H1 (cell line): Measurements from ENCODE around the gene KIF27. TPM values are rescaled to one million over a fixed set of nuclear protein-coding genes. Genes with fewer than 3 reads are reported as not detected.

Experiments used
- CTCF ChIA-PET: fragments of 300-600 bp; sonication (Branson Sonifier 250); formaldehyde crosslinking; loops from one replicate; lab custom pipeline; 2021; ENCODE audit not compliant: partially characterized antibody; lab: Charles Lee
- POLR2A ChIA-PET: fragments of 300-600 bp; sonication (Branson Sonifier 250); formaldehyde crosslinking; loops from one replicate; lab custom pipeline; 2021; ENCODE audit warnings: inconsistent platforms; ENCODE audit not compliant: partially characterized antibody; lab: Charles Lee
- DNase-seq, 2 experiments: peaks; one replicate each; pipeline versions ENCODE4 v3.0.0 to v3.0.0-alpha.2; 2010 to 2022; ENCODE audit warnings: low spot score in 2 of 2, low read depth in 1 of 2, mixed read lengths in 1 of 2
- FAIRE-seq: peaks from 2 replicates; lab custom pipeline; 2011; peaks lifted over from hg19 to GRCh38; lab: Jason Lieb, UNC
- H2AFZ ChIP-seq: 2 replicates; pipeline ENCODE4 v1.8.1; 2012; ENCODE audit warnings: low read length, inconsistent platforms
- H2AK5ac ChIP-seq: 2 replicates; pipeline ENCODE4 v1.6.1; 2013; ENCODE audit warnings: low read depth, low read length
- H2BK120ac ChIP-seq: replicated peaks from 2 replicates; pipeline ENCODE3; 2013; ENCODE audit warnings: low read depth, low read length, inconsistent platforms
- H2BK12ac ChIP-seq: 2 replicates; pipeline ENCODE4 v1.6.1; 2013; ENCODE audit warnings: low read depth, low read length
- H2BK15ac ChIP-seq: 2 replicates; pipeline ENCODE4 v1.6.1; 2013; ENCODE audit warnings: low read length
- H2BK20ac ChIP-seq: 2 replicates; pipeline ENCODE4 v1.6.1; 2013; ENCODE audit warnings: low read length
- H2BK5ac ChIP-seq: 2 replicates; pipeline ENCODE4 v1.6.1; 2013; ENCODE audit warnings: low read depth, low read length
- H3K14ac ChIP-seq: 2 replicates; pipeline ENCODE4 v1.6.1; 2013; ENCODE audit warnings: inconsistent platforms; ENCODE audit not compliant: insufficient read length
- H3K18ac ChIP-seq: 2 replicates; pipeline ENCODE4 v1.6.1; 2013; ENCODE audit warnings: low read length; ENCODE audit errors: extremely low read depth
- H3K23ac ChIP-seq: 2 replicates; pipeline ENCODE4 v1.6.1; 2013; ENCODE audit warnings: inconsistent platforms; ENCODE audit not compliant: insufficient read length
- H3K23me2 ChIP-seq: 2 replicates; pipeline ENCODE4 v1.6.1; 2013; ENCODE audit warnings: low read depth, low read length
- H3K27ac ChIP-seq: 2 replicates; pipeline ENCODE4 v1.6.1; 2011; ENCODE audit warnings: low read depth, low read length, inconsistent platforms
- H3K27me3 ChIP-seq, 4 experiments: replicated peaks in 1 of 4; 1 replicate in 1 of 4; 2 replicates in 3 of 4; pipeline versions ENCODE4 v1.6.1 to v1.8.1; 2011 to 2013; ENCODE audit warnings: low read length in 3 of 4, mild to moderate bottlenecking in 3 of 4, inconsistent platforms in 2 of 4, mixed read lengths in 2 of 4, moderate library complexity in 1 of 4; ENCODE audit not compliant: control insufficient read depth in 3 of 4, insufficient read depth in 3 of 4; ENCODE audit errors: extremely low read depth in 1 of 4
- H3K36me3 ChIP-seq, 4 experiments: 2 replicates each; pipeline versions ENCODE4 v1.6.1 to v1.8.1; 2011 to 2013; ENCODE audit warnings: mild to moderate bottlenecking in 4 of 4, low read length in 3 of 4, moderate library complexity in 2 of 4, control low read depth in 1 of 4, inconsistent platforms in 1 of 4; ENCODE audit not compliant: insufficient read depth in 4 of 4, control insufficient read depth in 2 of 4
- H3K4ac ChIP-seq: replicated peaks from 2 replicates; pipeline ENCODE3; 2013; ENCODE audit warnings: low read length, low read depth, mixed read lengths, inconsistent platforms; ENCODE audit not compliant: insufficient read length
- H3K4me1 ChIP-seq, 4 experiments: replicated peaks in 1 of 4; 1 replicate in 1 of 4; 2 replicates in 3 of 4; pipeline versions ENCODE4 v1.6.1 to v1.8.1; 2011 to 2013; ENCODE audit warnings: low read length in 3 of 4, inconsistent platforms in 2 of 4, mixed read lengths in 1 of 4; ENCODE audit not compliant: insufficient read depth in 4 of 4, control insufficient read depth in 3 of 4
- H3K4me2 ChIP-seq, 2 experiments: 2 replicates each; pipeline versions ENCODE4 v1.6.1 to v1.8.1; 2011 to 2013; ENCODE audit warnings: low read depth in 2 of 2, low read length in 2 of 2, control low read depth in 1 of 2, inconsistent platforms in 1 of 2, mild to moderate bottlenecking in 1 of 2; ENCODE audit not compliant: insufficient read depth in 1 of 2
- H3K4me3 ChIP-seq, 4 experiments: fragments of 200-600, 300-600 bp in 1 of 4; sonication (generic), shearing (Covaris generic), sonication (Bioruptor Twin) in 1 of 4; 2 replicates each; pipeline versions ENCODE4 v1.5.1 to v1.8.1; 2011 to 2016; ENCODE audit warnings: low read length in 4 of 4, low read depth in 3 of 4, control low read depth in 2 of 4, inconsistent platforms in 2 of 4, mild to moderate bottlenecking in 2 of 4, mixed read lengths in 1 of 4, moderate library complexity in 1 of 4; ENCODE audit not compliant: insufficient read depth in 2 of 4; ENCODE audit errors: extremely low read depth in 1 of 4
- H3K56ac ChIP-seq: replicated peaks from 2 replicates; pipeline ENCODE3; 2013; ENCODE audit warnings: low read depth, mild to moderate bottlenecking, mixed read lengths, low read length, inconsistent platforms; ENCODE audit not compliant: insufficient read length
- H3K79me1 ChIP-seq: 2 replicates; pipeline ENCODE4 v1.6.1; 2013; ENCODE audit warnings: low read depth, low read length, control low read depth
- H3K79me2 ChIP-seq, 2 experiments: 2 replicates each; pipeline versions ENCODE4 v1.6.1 to v1.8.1; 2012 to 2013; ENCODE audit warnings: low read length in 2 of 2, mild to moderate bottlenecking in 2 of 2, inconsistent platforms in 1 of 2; ENCODE audit not compliant: insufficient read depth in 2 of 2, control insufficient read depth in 1 of 2
- H3K9ac ChIP-seq, 4 experiments: replicated peaks in 1 of 4; 1 replicate in 1 of 4; 2 replicates in 3 of 4; pipeline versions ENCODE4 v1.6.1 to v1.8.1; 2011 to 2013; ENCODE audit warnings: low read depth in 3 of 4, low read length in 3 of 4, control low read depth in 2 of 4, mild to moderate bottlenecking in 2 of 4, moderate library complexity in 2 of 4, inconsistent platforms in 1 of 4; ENCODE audit errors: extremely low read depth in 1 of 4
- H3K9me3 ChIP-seq, 2 experiments: 2 replicates each; pipeline versions ENCODE4 v1.6.1 to v1.8.1; 2012 to 2013; ENCODE audit warnings: mild to moderate bottlenecking in 2 of 2, moderate library complexity in 2 of 2, control low read depth in 1 of 2, inconsistent platforms in 1 of 2, low read depth in 1 of 2, low read length in 1 of 2, mixed read lengths in 1 of 2; ENCODE audit not compliant: insufficient read depth in 2 of 2
- H4K20me1 ChIP-seq, 2 experiments: replicated peaks in 1 of 2; 2 replicates each; pipeline versions ENCODE3 to v1.8.1; 2011 to 2013; ENCODE audit warnings: inconsistent platforms in 2 of 2, low read length in 2 of 2, mild to moderate bottlenecking in 1 of 2; ENCODE audit not compliant: insufficient read depth in 2 of 2, control insufficient read depth in 1 of 2
- H4K5ac ChIP-seq: 2 replicates; pipeline ENCODE4 v1.6.1; 2013; ENCODE audit warnings: low read length, low read depth, mixed read lengths, inconsistent platforms; ENCODE audit not compliant: insufficient read length
- H4K8ac ChIP-seq: 2 replicates; pipeline ENCODE4 v1.8.0; 2013; ENCODE audit warnings: mild to moderate bottlenecking, moderate library complexity, low read length, inconsistent platforms; ENCODE audit not compliant: insufficient read depth; ENCODE audit errors: extremely low read depth
- H4K91ac ChIP-seq: replicated peaks from 2 replicates; pipeline ENCODE3; 2013; ENCODE audit warnings: low read length, mixed read lengths, inconsistent platforms; ENCODE audit not compliant: insufficient read length
- EGR1 ChIP-seq: IDR thresholded peaks from 2 replicates; pipeline ENCODE4 v1.6.1; 2011; ENCODE audit warnings: low read depth, low read length, borderline replicate concordance
- POLR2AphosphoS5 ChIP-seq: IDR thresholded peaks from 2 replicates; pipeline ENCODE4 v1.6.1; 2011; ENCODE audit warnings: low read depth, low read length
- WGBS, 2 experiments: shearing (Covaris generic) in 1 of 2; methylation state at CpG; one replicate each; pipeline versions ENCODE4 v1.1.6 to v1.1.7; 2013 to 2015; ENCODE audit warnings: low lambda C conversion rate in 2 of 2, mixed read lengths in 2 of 2, inconsistent platforms in 1 of 2, low coverage in 1 of 2, missing lambda C conversion rate in 1 of 2; ENCODE audit not compliant: insufficient replicate concordance in 2 of 2, insufficient coverage in 1 of 2, insufficient read length in 1 of 2; ENCODE audit errors: extremely low coverage in 1 of 2, missing lambda C conversion rate in 1 of 2; 5-methylcytosine and 5-hydroxymethylcytosine counted together
- polyA plus RNA-seq, 7 experiments: library from polyadenylated mRNA; depleted of rRNA in 3 of 7; stranded (reverse) in 5 of 7; unstranded in 2 of 7; fragments of >200 nt in 5 of 7; fragments of 200-250 nt in 2 of 7; gene quantifications; 1 replicate in 5 of 7; 2 replicates in 1 of 7; 4 replicates in 1 of 7; pipeline versions ENCODE4 v1.2.1 to v1.2.3, GENCODE V29; 2011 to 2013; ENCODE audit warnings: missing spikeins in 2 of 7, mixed read lengths in 2 of 7
- total RNA-seq: library from RNA; stranded (reverse); fragmentation: NEBNext Ultra II Directional; extraction: Animal tissue kit (Norgen Biotek cat#: 25700); gene quantifications from 2 replicates; pipeline ENCODE4 v1.2.1, GENCODE V29; 2021

The KIF27 gene
- total and polyA plus RNA-seq, 2 of the 8 experiments (the other 6 are each of a cell fraction or from before 2014, with no cell fraction given): 0.47 to 7.0 TPM

DNA sequence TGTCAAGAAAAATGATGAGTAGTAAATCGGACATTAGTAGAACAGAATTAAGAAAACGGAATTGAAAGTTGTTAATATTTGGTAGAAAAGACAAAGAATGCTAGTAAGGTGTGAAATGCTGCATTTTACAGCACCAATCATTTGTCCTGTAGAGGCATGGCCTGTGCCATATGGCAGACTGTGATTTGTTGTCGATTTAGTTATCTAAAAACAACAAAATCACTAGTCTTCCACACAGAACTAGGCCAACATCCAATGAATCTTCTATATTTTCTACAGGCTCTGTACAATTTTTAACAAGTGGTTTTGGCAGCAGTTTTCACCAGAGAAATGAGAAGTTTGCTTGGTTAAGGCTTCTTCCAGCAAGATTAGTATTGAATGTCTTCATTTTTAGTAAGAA lies 48.4 kb upstream of the KIF27 start:
- no peak overlapping the region for H2BK12ac ChIP-seq
- H2AFZ ChIP-seq: no peak overlapping the region
- ChIA-PET CTCF (interaction anchor here (0.6 kb wide), 1 partner anchor 203 kb away, joined by 3 read pairs; no protein-coding TSS in a partner anchor), POLR2A (interaction anchor here (0.8 to 4.8 kb wide), 4 partner anchors 9 to 24 kb away, joined by 3 to 102 read pairs (median 30); partner anchors contain the start of genes HNRNPK and RMI1)
- FAIRE-seq (no peak), DNase-seq (no peak)
- H3K23ac ChIP-seq: no peak overlapping the region
- H3K9ac ChIP-seq: no peak overlapping the region
- no peak overlapping the region for H3K27ac ChIP-seq
- H2BK20ac ChIP-seq: no peak overlapping the region
- peaks cover 0 to 23% of the 10 kb centered on the region in 2 experiments; a peak in 2 of 4 replicates for H3K79me2 ChIP-seq
- H3K79me1 ChIP-seq: peaks cover 3% of the 10 kb centered on the region; the same call in 1 of the 2 replicates
- no peak for TF ChIP-seq EGR1
- peak; percentile 63 for TF ChIP-seq POLR2AphosphoS5
- WGBS, 2 experiments: 89 to 100% methylated on average over 2 to 3 of the region's 3 CpGs
- no peak overlapping the region for H4K91ac ChIP-seq
- no peak overlapping the region for H2BK5ac ChIP-seq
- no peak overlapping the region for H3K18ac ChIP-seq
- H4K8ac ChIP-seq: no peak overlapping the region; the same call in 1 of the 2 replicates
- H3K4me1 ChIP-seq: no peaks in the 10 kb centered on the region
- peaks cover 5 to 7% of the 10 kb centered on the region in 2 experiments for H4K20me1 ChIP-seq
- H3K27me3 ChIP-seq: no peaks in the 10 kb centered on the region
- no peak overlapping the region for H2BK15ac ChIP-seq
- H3K4me3 ChIP-seq: no peak overlapping the region
- no peak overlapping the region for H3K4ac ChIP-seq
- peaks cover 43 to 81% (median 63%) of the 10 kb centered on the region in 4 experiments for H3K36me3 ChIP-seq
- H3K56ac ChIP-seq: no peak overlapping the region
- H2BK120ac ChIP-seq: no peak overlapping the region
- H3K4me2 ChIP-seq: no peak overlapping the region
- H3K9me3 ChIP-seq: no peaks in the 10 kb centered on the region
- no peaks in the 10 kb centered on the region for H3K23me2 ChIP-seq
- H2AK5ac ChIP-seq: no peak overlapping the region
- H4K5ac ChIP-seq: no peak overlapping the region
- H3K14ac ChIP-seq: no peak overlapping the region
